Activated naive CD4-positive, alpha-beta T cell treated with anti-CD3 and anti-CD28 coated beads for 36 hours (primary cell): Measurements from ENCODE around the gene MGLL. TPM values are rescaled to one million over a fixed set of nuclear protein-coding genes. Genes with fewer than 3 reads are reported as not detected.

Source experiments
- CTCF ChIA-PET: fragments of 350-600 bp; sonication (Branson Sonifier 250); formaldehyde crosslinking; loops from one replicate; lab custom pipeline; 2021; ENCODE audit warnings: antibody characterized with exemption; lab: Charles Lee
- DNase-seq: peaks from one replicate; pipeline ENCODE4 v3.0.0-alpha.2; 2020
- H3K27ac Mint-ChIP-seq: one replicate; pipeline ENCODE4 v1.8.0; 2021; ENCODE audit warnings: mild to moderate bottlenecking, mixed read lengths
- H3K27me3 Mint-ChIP-seq: one replicate; pipeline ENCODE4 v1.8.0; 2021; ENCODE audit warnings: low read depth, mixed read lengths
- H3K36me3 Mint-ChIP-seq: one replicate; pipeline ENCODE4 v1.8.0; 2021; ENCODE audit warnings: low read depth, mixed read lengths
- H3K4me1 Mint-ChIP-seq: one replicate; pipeline ENCODE4 v1.8.0; 2021; ENCODE audit warnings: low read depth, mixed read lengths
- H3K4me3 Mint-ChIP-seq: one replicate; pipeline ENCODE4 v1.8.0; 2021; ENCODE audit warnings: mild to moderate bottlenecking, moderate library complexity, mixed read lengths
- H3K9me3 Mint-ChIP-seq: one replicate; pipeline ENCODE4 v1.8.0; 2021; ENCODE audit warnings: mixed read lengths
- intact Hi-C: fragments of 100-400 bp; cut with micrococcal nuclease; formaldehyde crosslinking; loops from one replicate; pipeline ENCODE4 v1.15.1; 2023
- total RNA-seq, 2 experiments: library from RNA; stranded (reverse); gene quantifications; one replicate each; pipeline ENCODE4 v1.2.3, GENCODE V29; 2021

MGLL gene
- total RNA-seq, 2 experiments from 2014 or later = 0.14 to 0.25 TPM

DNA sequence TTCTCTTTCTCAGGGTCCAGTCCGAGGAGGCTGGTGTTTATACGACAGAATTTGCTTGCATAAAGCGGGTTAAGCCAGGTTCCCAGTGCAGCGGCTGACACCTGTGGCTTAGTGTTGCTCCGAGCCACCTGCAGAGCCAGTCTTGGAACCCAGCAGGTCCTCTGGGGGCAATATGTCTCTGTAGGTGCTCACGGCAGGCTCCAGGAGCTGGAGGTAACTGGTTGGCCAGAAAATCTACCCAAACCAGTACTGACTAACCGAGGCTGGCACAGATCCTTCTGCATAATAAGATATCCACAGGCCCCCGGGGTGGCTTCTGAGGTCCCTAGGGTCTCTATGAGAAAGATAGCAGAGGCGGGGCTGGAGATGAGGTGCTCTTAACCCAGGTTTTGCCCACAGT, 3.2 kb downstream of the MGLL start:
- intact Hi-C loops = no loop called here
- CTCF ChIA-PET = no interaction called here
- H3K36me3 Mint-ChIP-seq = no peaks in the 10 kb centered on the region
- DNase-seq = no peak
- peaks cover 36% of the 10 kb centered on the region for H3K27me3 Mint-ChIP-seq
- no peak overlapping the region for H3K4me3 Mint-ChIP-seq
- no peaks in the 10 kb centered on the region for H3K9me3 Mint-ChIP-seq
- peaks cover 4% of the 10 kb centered on the region for H3K4me1 Mint-ChIP-seq
- H3K27ac Mint-ChIP-seq = no peak overlapping the region

DNA sequence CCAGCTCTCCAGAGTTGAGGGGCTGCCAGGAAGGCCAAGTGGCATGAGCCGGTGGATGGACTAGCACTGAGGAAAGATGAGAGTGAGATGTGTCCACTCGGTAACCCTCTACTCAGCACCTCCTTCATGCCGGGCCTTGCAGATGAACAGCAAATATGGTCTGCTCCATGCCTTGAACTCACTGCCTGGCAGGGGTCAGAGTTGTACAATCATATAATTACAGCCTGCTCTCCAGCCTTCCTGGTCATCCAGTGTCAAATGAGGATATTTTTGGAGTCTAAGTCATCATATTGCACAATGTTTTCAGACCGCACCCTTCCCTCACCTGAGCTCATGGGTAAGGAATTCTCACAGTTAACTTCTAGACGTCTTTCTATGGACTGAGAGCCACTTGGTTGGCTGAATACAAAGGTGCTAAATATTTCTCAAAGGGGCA, 4.9 kb downstream of the MGLL start:
- Mint-ChIP-seq H3K4me1 (peaks cover under 1% of the 10 kb centered on the region), H3K27ac (no peak overlapping the region), H3K36me3 (no peaks in the 10 kb centered on the region), H3K4me3 (no peak overlapping the region), H3K9me3 (no peaks in the 10 kb centered on the region), H3K27me3 (peaks cover 26% of the 10 kb centered on the region)
- DNase-seq = no peak
- intact Hi-C loops = no loop called here
- CTCF ChIA-PET = no interaction called here

DNA sequence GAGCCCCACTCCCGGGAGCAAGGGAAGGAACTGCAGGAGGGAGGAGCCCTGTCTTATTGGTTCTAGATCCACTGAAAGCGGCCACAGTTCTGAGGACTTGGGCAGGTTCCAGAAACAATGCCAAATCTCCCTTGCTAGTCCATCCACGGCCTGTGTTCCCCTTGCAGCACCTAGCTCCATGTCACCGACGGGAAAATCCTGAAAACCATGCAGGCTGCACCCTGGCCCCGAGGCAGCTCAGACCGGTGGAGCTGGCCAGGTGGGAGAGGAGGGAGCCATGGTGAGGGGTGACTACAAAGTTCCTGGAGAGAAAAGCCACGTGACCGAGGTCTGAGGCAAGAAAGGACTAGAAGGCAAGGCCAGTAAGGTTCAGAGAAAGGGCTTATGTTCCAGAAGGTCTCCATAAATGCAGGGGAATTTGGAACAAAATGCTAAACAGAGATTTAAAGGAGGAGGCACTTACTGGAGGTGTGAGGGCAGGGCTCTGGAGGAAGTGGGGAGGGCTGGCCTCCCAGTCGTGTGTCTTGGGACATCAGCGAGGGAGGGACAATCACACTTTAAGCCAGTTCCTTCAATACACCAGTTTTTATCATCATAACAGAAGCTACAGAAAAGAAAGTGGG, 5.4 kb downstream of the MGLL start:
- CTCF ChIA-PET = no interaction called here

DNA sequence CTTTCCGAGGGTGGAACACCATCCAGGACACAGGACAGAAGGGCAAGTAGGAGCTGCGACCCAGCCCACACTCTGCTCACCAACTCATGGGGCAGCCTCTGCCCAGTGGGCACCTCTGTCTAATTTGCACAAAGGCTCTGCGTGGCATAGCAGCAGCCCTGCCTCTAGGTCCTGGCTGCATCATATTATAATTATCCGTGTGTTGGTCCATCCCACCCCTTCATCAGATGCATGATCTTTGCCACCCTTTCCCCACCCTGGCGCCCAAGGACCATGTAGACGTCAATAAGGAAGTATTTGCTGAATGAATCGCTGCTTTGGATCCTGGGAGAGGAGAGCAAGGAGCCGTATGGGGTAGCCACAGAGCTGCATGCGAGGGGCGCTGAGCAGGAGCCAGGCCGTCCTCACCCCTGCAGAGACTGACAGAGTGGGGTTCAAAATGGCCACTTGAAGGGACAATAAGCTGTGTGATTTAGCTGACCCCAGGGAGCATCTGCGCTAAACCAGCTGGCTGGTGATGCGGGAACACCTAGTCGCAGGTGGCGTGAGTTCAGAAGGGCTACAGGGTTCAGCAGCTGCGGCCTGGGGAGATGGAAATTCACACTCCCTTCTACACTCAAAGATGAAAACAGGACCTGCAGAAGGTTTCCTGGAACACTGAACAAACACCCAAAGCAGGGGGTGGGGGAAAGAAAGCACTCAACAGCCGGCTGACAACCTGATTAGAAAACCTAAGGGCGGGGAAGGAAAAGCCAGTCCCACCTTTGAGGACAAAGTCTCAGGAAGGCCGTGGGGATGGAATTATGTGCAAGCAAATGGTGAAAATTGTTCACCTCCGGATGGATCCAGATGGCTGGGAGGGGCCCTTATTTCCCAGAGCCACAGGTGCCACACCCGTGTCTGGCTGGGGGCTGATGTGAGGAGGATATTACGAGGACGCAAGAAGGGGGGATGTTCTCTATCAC, 6.4 kb downstream of the MGLL start:
- H3K27me3 Mint-ChIP-seq = peaks cover 14% of the 10 kb centered on the region
- CTCF ChIA-PET = no interaction called here
- H3K9me3 Mint-ChIP-seq = no peaks in the 10 kb centered on the region
- no peak overlapping the region for H3K27ac Mint-ChIP-seq
- intact Hi-C loops = no loop called here
- no peaks in the 10 kb centered on the region for H3K4me1 Mint-ChIP-seq
- H3K4me3 Mint-ChIP-seq = no peak overlapping the region
- no peaks in the 10 kb centered on the region for H3K36me3 Mint-ChIP-seq
- DNase-seq = no peak

More for the DNA sequence above, 5.4 kb downstream of the MGLL start:
- Mint-ChIP-seq H3K4me1 (no peaks in the 10 kb centered on the region), H3K4me3 (no peak overlapping the region), H3K27me3 (peaks cover 23% of the 10 kb centered on the region), H3K36me3 (no peaks in the 10 kb centered on the region), H3K27ac (no peak overlapping the region), H3K9me3 (no peaks in the 10 kb centered on the region)
- DNase-seq = no peak
- intact Hi-C loops = no loop called here

DNA sequence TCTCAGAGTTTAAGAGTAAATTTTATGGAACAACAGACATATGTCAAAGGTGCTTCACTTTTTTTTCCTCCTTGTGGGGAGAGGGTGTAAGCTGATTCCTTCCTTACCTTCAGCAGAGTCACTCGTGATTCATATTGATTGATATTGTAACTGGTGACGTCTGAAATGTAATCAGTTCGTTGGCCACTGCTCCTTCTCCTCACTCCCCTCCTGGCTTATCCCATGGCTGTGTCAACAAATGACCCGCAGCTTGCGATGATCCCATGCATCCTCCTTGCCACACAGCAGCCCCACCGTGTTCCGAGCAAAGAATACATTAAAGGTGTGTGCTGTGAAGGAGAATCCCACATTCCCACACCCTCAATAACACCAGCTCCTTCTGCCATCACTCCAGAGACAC, 7.3 kb downstream of the MGLL start:
- Mint-ChIP-seq H3K4me3 (no peak overlapping the region), H3K9me3 (no peaks in the 10 kb centered on the region), H3K27me3 (peaks cover 12% of the 10 kb centered on the region), H3K4me1 (no peaks in the 10 kb centered on the region), H3K27ac (no peak overlapping the region), H3K36me3 (no peaks in the 10 kb centered on the region)
- DNase-seq = no peak
- CTCF ChIA-PET = no interaction called here
- intact Hi-C loops = no loop called here

DNA sequence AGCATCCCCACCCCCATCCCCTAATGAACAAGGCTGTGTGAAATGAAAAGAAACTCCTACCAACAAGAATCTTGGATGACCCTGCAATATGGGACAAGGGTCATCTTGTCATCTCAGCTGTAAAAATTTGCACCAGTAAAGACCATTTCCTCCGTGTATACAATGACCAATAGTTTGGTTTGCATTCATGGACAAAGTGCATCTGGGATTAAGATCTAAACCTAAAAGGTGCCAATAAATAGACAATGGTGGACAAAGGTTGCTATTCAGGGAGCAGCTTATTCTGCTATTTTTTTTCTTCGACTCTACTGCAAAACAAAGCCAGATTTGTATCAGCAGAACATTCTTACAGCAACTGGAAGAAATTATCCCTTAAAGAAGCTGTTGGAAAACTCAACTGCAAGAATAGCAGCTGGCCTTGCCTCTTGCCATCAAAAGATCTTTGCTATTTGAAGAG, 8.0 kb downstream of the MGLL start:
- H3K4me3 Mint-ChIP-seq = no peak overlapping the region
- H3K9me3 Mint-ChIP-seq = no peaks in the 10 kb centered on the region
- H3K4me1 Mint-ChIP-seq = no peaks in the 10 kb centered on the region
- intact Hi-C loops = no loop called here
- no peaks in the 10 kb centered on the region for H3K36me3 Mint-ChIP-seq
- CTCF ChIA-PET = no interaction called here
- DNase-seq = no peak
- peaks cover 11% of the 10 kb centered on the region for H3K27me3 Mint-ChIP-seq
- H3K27ac Mint-ChIP-seq = no peak overlapping the region

DNA sequence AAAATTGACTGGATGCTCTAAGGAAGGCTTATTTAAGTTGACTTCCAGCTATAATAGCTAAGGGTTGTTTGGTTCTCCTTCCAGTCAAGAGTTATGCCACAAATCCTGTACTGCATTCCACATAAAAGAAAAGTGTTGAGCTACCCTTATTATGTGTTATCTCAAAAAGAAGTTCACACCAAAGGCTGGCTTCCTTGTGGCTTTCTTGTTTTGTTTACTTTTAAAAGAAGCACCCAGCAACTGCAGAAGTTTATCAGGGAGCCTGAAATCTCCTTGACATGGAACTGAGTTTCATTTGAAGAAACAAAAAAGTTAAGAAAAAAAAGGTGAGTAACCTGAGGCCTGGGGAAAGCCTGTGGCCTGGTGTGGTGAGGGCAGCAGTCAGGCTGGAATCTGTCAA, 10.2 kb downstream of the MGLL start:
- Mint-ChIP-seq H3K27me3 (peaks cover 14% of the 10 kb centered on the region), H3K9me3 (no peaks in the 10 kb centered on the region), H3K4me3 (no peak overlapping the region), H3K4me1 (peaks cover 5% of the 10 kb centered on the region), H3K27ac (no peak overlapping the region), H3K36me3 (no peaks in the 10 kb centered on the region)
- no peak for DNase-seq
- CTCF ChIA-PET = no interaction called here
- intact Hi-C loops = no loop called here

DNA sequence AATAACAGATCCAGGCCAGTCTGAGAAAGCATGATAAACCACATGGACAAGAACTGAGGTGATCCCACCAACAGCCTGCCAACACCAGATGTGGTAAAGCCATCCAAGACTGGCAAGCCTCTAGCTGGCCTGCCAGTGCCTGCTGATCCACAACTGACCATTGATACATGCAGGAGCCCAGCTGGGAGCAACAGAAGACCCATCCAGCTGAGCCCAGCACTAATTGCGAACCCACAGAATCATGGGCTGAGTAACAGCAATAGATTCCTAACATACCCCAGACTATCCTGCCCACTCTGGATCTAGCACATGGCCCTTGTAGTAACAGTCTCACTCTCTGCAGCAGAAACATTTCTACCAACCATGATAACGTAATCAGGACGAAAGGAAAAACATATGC, 10.6 kb downstream of the MGLL start:
- no peak for DNase-seq
- Mint-ChIP-seq H3K36me3 (no peaks in the 10 kb centered on the region), H3K4me3 (no peak overlapping the region), H3K4me1 (peaks cover 5% of the 10 kb centered on the region), H3K27me3 (peaks cover 14% of the 10 kb centered on the region), H3K9me3 (no peaks in the 10 kb centered on the region), H3K27ac (no peak overlapping the region)
- CTCF ChIA-PET = no interaction called here
- intact Hi-C loops = no loop called here

DNA sequence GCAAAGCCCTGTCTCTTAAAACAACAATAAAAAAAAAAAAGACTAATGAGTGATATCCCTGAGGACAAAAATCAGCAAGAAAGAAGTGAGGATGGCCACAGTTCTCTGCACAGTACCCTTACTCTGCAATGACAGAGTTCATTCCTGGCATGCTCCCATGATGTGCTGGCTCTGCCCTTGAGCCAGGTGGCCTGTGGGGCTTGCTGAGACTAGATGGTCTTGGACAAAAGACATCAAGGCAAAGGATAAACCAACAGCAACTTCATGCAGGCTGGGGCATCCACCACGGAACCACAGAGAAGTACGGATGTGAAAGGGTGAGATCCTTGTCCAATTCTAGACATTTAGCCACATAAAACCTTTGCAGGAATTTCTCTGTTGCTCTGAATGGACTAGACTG, 12.7 kb downstream of the MGLL start:
- CTCF ChIA-PET = no interaction called here
- no peak for DNase-seq
- Mint-ChIP-seq H3K36me3 (no peaks in the 10 kb centered on the region), H3K27me3 (peaks cover 14% of the 10 kb centered on the region), H3K9me3 (no peaks in the 10 kb centered on the region), H3K27ac (peak overlapping the region; percentile 53), H3K4me1 (peaks cover 5% of the 10 kb centered on the region), H3K4me3 (no peak overlapping the region)
- intact Hi-C loops = no loop called here

DNA sequence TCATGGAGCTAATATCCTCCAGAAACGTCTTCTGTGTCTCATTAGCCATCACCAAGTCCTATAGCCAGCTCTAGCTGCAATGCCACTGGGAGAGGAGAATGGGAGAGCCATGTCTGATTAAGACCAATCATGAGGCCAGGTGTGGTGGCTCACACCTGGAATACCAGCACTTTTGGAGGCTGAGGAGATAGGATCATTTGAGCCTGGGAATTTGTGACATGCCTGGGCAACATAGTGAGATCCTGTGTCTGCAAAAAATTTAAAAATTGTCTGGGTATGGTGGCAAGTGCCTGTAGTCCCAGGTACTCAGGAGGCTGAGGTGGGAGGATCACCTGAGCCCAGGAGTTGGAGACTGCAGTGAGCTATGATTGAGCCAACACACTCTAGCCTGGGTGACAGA, 13.1 kb downstream of the MGLL start:
- Mint-ChIP-seq H3K27me3 (peaks cover 14% of the 10 kb centered on the region), H3K9me3 (no peaks in the 10 kb centered on the region), H3K4me3 (no peak overlapping the region), H3K4me1 (peaks cover 5% of the 10 kb centered on the region), H3K36me3 (no peaks in the 10 kb centered on the region), H3K27ac (peak overlapping the region; percentile 53)
- DNase-seq = no peak
- CTCF ChIA-PET = no interaction called here
- intact Hi-C loops = no loop called here

DNA sequence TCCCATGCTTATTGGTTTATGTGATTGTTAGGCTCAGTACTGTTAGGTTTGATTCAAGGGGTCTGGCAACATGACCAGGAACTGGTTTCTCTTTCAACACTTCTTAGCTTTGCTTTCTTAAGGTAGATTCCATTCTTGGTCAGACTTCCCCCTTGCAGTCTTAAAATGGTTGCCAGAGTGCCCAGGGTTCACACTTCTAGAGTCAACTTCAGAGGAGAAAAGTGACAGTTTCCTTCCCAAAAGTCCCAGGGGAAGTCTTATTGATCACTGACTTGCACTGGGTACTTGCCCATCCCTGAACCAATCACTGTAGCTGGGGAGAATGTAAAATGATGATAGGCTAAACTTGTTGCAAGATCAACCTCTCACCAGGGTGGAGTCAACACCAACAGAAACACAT, 14.1 kb downstream of the MGLL start:
- peak overlapping the region; percentile 17 for H3K27ac Mint-ChIP-seq
- H3K9me3 Mint-ChIP-seq = no peaks in the 10 kb centered on the region
- CTCF ChIA-PET = interaction anchor here (1.2 kb wide), 1 partner anchor 114 kb away, joined by 4 read pairs; no protein-coding TSS in a partner anchor
- peaks cover 12% of the 10 kb centered on the region for H3K27me3 Mint-ChIP-seq
- DNase-seq = peak; percentile 22
- intact Hi-C loops = no loop called here
- no peak overlapping the region for H3K4me3 Mint-ChIP-seq
- H3K4me1 Mint-ChIP-seq = peaks cover 5% of the 10 kb centered on the region
- no peaks in the 10 kb centered on the region for H3K36me3 Mint-ChIP-seq

DNA sequence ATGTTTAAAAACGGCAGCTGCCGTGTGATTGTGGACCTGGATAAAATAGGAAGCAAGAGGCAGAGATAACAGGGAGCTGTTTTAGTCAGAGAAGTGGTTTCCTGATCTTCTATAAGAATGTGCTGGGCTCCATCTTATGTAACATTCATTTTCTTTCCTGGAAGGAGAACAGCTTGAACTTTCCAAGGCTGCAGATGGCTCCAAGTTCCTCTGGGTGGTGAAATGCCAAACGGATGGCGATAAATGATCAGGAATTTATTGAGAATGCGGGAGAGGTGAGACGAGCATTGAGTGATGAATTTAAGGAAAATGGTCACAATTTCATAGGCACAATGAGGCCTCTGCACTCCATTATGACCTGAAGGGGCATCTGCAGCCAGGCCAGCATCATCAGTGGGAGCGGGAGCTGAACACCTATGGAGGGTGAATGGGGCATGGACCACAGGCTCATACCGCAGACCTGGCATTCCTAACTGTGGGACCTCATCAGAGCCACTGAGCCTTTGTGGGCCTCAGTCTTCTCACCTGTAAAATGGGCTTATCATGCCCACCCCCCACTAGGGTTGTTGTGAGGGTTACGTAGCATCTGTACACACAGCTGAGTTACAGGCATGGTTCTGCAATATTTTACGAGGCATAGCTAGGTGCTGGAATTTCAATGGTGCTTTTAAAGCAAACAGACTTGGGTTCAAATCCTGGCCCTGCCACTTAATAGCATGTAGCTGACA, 17.1 kb downstream of the MGLL start:
- peaks cover 10% of the 10 kb centered on the region for H3K4me1 Mint-ChIP-seq
- H3K4me3 Mint-ChIP-seq = no peak overlapping the region
- H3K9me3 Mint-ChIP-seq = no peaks in the 10 kb centered on the region
- CTCF ChIA-PET = no interaction called here
- no peaks in the 10 kb centered on the region for H3K36me3 Mint-ChIP-seq
- intact Hi-C loops = no loop called here
- DNase-seq = no peak
- H3K27ac Mint-ChIP-seq = no peak overlapping the region
- H3K27me3 Mint-ChIP-seq = peaks cover 3% of the 10 kb centered on the region
